ENCODE data around the gene NKD1.

NKD1 gene

DNA sequence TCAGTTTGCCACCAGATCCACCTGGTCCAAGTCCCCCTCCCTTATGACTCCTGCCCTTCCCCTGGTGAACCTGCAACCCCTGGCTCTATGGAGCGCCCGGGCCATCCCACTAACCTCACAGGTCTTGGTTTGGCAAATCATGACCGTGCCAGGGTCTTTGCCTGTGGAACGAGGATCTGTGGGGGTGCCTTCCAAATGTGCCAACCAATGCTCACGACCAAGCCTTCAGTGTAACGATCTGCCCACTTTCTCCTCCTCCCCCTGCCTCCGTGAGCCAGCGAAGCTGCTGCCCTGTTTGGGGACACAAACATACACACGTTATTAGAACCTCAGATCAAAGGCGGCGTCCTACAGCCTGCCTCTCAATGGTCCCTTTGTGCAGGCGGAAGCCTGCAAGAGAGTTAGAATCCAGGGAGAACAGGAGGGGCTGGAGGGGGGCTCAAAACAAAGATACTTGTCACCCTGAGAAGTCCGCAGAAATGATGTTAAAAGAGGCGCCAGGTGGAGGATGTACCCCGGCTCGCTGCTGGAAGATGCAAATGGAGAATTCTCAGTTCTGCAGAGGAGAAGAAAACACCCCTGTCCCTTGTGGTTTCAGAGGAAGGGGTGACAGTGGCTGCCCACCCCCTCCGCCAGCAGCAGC is 9.0 kb upstream of the NKD1 start:
- DNase-seq = no peak

DNA sequence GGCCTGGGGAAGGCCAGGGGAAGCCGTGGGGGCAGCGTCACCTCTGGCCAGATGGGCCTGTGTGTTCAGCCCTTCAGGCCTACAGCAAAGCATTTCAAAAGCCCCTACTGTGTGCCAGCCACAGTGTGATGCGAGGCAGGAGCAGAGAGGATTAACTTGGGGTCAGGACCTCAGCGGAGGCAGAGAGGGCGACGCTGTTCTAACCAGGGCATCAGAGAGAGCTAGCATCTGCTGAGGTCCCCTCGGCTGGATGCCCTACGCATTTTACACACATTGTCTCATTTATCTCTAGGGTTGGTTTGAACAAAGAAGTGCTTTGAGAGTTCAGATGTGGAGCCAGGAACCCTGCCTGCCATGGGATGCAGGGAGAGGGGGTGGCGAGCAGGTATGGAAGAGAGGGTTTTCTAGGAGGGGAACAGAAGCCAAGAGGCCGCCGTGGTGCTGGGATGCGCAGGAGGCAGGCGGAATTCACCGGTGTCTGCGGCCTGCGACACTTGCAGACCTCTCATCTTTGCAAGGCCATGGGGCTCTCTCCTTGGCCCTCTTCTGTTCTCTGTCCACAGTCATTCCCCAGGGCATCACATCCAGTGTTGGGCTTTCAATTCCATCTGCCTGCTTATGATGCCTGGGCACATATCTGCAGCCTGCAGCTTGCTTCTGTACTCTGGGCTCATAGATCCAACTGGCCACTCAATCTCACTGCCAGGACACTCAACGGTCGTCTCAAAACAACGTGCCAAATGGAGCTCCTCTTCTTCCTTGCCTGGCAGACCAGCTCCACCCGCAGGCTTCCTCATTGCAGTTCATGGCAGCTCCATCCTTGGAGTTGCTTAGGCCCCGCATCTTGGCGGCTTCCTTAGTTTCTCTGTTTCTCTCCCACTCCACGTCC is 8.1 kb upstream of the NKD1 start:
- DNase-seq = no peak

DNA sequence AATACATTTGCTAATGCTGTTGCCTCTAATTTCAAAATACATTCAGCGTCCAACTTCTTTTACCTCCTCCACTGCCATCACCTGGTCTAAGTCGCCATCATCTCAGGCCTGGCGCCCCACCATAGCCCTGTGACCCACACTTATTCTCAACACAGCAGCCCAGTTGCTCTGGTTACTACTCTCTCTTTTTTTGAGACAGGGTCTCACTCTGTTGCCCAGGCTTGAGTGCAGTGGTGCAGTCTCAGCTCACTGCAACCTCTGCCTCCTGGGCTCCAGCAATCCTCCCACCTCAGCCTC is 7.5 kb upstream of the NKD1 start:
- DNase-seq = no peak

DNA sequence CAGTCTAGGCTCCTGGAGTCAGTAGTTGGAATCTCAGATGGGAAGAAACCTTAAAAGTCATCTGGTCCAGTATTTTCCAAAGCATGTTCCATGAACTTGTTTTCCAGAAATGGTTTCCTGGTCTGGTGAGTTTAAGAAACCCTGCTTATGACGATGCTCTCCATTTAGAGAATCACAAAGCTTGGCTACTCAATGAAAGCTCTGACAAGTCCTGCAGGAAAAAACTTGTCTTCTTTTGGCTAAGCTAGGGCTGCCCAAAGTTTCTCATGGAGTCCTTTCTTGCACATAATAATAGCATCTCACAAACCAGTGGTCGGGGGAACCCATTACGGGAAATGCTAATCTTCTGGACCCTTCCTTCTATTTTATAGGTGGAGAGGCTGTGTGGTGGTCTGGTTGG is 5.5 kb upstream of the NKD1 start:
- DNase-seq = no peak

DNA sequence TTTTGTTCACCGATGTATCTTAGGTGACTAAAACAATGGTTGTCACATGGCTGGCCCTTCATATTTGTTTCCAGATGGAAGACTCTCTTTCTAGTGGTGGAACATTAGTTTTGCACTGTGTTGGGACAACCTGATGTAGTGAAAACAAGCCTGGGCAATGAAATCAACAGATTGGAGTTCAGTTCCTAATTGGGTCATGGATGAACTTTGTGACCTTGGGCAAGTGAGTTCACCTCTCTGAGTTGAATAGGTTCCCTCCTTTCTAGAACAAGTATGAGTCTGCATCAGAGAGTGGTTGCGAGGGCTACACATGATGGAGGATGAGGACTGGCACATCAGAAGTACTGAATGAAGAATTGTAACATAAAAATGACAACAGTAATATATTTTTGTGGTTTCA is 2.1 kb upstream of the NKD1 start:
- no peak for DNase-seq

DNA sequence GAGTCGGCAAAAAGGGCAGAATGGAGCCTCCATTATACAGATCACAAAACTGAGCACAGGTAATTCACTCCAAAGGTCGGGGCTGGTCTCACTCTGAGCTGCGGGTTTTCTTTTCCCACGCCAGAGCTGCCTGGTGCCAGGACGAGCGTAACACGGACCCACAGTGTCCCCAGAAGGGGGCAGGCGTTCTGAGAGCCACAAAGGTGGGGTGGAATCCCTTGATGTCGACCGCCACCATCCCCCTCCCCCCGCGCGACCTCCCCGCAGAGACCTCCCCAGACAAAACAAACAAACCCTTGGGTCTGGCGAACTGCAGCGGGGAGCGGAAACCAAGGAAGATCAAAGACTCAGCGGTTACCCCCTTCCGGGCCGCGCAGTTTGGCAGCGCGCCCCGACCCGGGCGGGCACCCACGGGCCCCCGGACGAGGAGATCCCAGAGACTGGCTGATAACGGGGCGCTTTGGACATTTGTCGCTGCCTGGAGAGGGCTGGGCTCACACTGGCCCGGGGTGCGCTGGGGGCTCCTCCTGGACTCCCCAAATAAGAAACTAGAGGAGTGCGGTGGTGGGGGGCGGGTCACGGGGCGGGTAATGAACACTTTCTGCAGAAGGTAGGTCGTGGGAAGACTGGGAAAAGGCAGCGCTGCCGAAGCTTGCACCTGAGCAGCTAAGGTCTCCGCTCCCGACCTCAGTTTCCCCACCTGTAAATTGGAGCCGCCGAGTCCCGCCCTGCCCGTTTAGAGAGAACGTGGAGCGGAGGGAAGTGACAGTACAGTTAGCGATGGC is 664 bp upstream of the NKD1 start:
- peak; percentile 92 for DNase-seq

DNA sequence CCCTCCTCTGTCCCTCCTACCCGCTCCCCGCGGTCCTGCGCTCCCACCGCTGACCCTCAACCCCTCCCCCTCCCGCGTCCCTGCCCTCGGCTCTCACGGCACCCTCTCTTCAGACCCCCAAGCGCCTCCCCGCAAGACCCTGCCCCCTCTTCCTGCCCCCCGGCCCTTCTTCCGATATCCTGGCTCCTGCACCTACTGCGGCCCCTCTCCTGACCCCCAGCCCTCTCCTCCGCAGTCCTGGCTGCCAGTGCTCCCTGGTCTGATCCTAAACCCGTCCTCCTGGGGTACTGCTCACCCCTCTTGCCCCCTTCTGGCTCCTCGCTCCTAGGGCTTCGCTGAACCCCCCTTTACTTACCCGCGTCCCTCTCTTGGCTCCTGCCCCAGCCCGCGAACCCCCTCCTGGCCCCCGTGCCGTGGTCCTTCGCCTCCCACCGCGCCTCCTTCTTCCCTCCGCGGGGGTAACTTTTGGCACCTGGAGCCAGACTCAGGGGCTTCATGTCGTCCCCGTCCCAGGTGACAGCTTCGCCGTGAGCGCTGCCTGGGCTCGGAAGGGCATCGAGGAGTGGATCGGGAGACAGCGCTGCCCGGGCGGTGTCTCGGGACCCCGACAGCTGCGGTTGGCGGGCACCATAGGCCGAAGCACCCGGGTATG is 839 bp downstream of the NKD1 start:
- no peak for DNase-seq

DNA sequence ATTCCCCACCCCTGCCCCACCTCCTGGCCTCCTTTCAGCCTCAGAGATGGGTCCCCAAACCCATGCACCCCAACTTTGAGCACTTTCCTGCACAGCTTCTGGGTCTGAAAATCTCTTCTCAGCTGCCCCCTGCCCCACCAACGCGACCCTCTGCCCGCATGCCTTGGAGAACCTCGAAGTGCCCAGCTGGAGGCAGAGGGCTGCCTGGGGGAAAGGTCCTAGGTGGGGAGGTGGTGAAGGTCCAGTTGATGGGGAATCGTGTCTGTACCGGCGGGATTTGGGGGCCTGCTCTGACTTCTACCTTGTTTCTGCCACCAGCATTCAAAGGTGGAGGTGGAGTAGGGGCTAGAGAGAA is 1.3 kb downstream of the NKD1 start:
- DNase-seq = no peak

DNA sequence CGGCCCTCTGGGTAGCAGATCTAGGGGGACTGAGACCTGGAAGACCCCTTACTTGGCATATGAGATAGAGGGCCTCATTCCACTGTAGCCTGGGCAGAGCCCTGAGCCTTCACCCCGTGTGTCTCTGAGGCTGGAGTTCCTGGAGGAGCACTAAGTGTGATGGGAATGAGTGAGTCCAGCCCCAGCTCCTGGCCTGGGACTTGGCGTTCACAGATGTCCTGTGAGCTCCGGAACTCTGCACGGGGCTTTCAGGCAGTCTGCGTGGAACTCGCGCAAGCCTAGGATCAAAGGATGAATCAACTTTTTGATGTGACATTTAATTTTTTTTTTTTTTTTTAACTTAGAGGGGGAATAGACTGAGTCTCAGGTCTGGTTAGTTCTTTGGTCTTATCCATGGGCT is 1.8 kb downstream of the NKD1 start:
- no peak for DNase-seq

DNA sequence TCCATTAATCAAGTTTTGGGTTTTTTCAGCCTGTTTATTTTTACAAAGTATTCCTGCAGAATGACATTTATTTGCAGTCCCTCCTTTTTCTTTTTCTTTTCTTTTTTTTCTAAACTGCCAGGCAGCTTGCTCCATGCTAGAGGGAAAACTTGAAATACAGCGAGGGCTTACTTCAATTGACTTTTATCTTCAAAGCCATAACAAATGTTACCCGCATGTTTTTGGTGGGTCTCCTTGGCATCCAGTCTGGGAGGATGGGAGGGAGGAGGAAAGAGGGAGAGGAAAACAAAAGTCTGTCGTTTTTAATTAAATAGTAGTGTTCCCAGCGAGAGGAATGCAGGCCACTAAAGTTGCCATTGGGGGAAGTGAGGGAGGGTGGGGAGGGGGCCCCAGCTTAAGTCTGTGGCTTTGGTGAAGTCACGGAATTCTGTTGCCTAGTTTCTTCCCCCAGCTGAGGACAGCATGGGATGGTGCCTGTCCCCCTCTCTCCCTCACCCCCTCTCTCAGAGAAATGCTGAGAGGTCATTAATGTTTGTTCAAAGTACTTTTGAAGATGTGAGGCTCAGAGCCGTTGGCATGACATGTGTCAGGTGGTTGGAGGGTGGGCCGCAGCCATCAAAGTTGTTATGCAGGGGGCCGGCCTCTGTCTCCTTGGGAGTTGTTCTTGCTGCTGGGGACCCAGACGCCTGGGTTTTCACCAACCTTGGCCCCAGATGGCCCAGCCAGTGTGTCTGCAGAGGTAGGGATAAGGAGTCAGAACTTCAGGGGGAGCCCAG is 2.9 kb downstream of the NKD1 start:
- DNase-seq = no peak

DNA sequence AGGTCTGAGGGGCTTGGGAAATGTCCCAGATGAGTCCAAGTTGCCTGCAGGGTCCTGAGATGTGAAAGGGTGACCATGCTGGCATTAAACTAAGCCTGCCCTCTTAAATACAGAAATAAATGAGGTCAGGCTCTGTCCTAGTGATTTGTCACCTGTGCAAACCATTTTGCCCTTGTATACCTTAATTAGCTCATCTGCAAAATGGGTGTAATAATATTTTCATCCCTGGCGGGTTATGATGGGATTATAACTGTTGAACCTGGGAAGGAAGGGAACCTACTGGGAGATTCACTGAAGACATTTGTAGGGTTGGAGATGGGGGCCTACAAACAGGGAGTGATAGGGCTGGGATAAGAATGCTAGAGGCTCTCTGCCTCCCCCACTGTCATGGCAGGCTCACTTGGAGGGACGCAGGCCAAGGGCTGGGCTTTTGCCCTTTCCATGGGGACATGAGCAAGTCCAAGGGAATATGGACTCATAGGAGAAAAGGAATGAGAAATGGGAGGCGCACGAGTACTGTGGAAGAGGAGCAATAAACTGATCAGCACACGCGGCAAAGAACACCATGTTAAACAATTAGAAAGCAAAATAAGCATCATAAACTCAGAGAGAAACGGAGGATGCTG is 4.4 kb downstream of the NKD1 start:
- no peak for DNase-seq

DNA sequence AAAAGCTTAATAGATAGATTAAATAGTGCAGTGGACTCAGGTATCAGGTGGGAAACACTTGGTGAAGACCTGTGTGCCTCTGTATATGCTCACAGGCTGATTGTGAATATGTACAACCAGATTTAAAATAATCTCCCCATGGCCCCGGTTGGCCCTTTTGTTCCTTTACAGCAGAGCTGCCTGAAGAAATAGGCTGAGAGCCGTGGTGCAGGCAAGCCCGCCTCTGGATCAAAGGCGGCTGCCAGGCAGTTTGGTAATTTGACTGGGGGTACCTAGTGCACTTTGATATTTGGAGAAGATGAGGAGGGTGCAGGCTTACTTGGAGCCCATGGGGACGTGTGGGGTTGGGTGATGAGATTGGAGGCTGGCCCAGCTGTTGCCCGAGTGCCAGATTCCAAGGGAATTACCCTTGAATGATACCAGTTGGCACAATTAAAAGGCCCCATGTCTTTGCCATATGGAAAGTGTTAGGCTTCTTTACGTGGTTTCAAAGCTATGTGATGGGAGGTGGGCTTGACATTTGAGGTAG is 5.0 kb downstream of the NKD1 start:
- no peak for DNase-seq

DNA sequence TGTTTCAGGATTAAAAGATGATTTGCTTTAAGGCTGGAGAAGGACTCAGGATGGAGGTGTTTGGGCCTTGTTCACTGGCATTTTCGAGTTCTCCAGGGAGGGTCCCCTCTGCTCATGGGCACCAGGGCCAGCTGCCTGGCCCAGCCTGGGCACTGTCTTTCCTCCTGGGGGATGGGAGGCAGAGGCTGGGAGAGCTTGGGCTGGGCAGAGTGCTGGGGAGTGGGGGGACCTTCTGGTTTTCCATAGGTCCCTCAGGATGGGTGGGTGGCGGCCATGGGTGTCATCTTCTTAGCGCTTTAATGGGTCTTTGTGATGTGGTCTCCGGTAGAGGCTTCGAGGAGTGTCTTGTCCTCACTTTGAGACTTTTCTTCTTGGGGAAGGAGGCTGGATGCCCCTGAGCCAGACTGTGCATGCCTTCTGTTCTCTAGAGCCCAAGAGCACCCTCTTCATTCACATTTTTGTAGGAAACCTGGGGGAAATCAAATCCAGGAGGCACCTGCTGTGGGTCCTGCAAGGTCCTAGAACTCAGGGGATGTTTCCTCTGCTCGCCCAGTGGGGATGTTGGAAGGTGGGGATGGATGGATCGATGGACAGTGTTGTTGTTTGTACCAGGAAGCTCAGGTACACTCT is 5.7 kb downstream of the NKD1 start:
- DNase-seq = no peak

DNA sequence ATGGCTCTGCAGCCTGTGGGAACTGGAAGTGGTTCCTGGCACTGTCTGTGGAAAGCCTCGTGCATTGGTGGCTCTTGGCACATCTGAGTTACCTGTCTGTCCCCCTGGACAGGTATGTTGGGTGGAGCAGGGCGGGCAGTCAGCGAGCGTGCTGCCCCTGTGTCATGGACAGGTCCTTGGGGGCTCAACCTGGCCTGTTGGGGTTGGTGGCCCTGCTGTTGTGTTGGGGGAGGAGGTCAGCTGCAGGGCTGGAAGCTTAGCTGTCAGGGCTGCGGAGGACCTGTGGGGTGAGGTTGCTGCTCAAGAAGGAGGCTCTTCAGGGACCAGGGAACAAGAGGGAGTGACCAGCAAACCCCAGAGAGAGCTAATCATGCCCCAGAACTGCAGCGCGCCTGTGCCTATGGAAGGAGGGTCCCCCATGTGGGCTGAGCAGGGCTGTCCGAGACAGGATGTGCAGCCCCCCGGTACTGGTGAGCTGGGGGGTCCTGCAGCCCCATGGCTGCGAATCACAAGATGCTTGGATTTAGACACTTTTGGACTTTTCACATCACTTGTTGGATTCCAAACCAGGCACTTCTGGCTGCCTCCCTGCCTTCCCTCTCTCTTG is 7.2 kb downstream of the NKD1 start:
- no peak for DNase-seq

DNA sequence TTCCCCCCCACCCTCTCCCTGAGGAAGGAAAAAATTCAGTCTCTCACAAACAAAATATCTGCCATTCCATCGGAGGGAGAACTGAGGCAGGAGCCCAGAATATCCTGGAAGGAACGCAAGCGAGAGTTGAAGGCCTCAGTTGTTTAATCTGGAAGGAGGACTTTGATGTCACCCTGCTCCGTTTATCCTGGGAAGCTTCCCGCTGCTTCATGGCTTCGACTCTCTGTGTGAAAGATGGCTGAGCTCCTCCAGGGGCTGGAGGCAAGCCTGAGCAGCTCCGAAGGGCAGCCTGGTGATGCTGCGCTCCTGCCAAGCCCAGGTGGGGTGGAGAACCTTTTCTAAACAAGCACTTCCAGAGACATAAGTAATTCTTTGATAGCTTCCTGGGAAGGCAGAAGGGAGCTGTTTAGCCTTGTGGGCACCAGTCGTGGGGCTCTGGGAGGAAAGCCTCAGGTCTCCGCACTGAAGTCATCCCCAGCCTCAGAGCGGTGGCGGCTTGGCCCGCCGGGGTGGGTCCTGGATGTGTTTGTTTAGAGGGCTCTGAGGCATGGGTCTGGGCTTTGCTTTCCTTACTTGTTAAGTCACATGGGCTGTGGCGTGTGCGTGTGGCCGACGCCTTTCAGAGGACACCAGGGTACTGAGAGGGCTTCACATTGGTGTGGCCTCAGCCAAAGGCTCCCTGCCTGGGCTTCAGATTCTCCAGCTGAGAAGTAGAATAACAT is 7.9 kb downstream of the NKD1 start:
- no peak for DNase-seq

DNA sequence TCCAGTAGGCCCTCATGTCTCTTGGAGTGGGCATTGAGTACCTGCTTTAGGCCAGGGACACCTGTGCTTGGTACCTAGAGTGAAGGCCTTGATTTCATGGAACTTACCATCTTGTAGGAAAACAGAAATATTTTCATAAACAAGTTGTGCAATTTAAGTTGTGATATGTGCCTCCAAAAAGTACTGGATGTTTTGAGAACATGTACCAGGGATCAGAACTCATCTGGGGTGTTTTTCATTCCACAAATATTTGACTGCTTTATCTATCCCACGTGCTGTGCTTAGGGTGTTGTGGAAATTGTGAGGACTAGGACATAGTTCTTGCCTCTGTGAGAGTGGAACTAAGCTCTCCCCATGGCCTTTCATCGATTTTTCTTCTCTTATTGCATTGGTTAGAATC is 8.8 kb downstream of the NKD1 start:
- DNase-seq = no peak

DNA sequence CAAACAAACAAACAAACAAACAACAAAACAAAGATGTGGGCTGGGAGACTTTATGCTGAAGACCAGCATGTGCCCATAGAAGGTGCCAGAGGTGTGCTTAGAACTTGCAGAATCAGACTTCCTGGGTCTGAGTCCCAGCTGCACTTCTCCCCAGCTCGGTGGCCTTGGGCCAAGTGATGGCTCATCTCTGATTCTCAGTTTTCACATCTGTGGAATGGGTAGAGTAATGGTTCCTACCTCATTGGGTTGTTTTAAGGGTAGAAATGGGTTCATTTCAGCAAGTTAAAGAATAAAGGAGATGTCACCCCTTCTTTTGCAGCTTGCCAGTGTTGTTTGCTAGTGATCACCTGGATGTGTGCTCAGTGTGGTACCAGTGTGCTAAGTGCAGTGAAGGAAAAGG is 10.7 kb downstream of the NKD1 start:
- DNase-seq = no peak

DNA sequence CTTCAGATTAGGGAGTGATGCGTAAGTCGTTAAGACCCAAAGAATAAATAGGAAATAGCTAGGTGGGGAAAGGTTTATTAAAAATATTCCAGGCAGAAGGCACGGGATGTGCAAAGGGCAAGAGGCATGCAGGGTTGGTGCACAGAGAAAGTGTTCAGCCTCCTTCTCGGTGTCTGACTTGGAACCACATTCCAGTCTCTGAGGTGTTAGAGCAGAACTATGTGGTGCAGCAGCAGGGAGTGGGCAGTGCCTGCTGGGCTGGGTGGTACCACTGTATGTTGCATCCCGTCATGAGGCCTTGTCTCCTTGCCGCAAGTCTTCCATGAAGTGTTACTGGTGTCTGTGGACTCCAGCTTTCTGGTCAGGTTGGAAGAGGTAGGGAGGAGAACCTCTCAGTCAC is 11.1 kb downstream of the NKD1 start:
- DNase-seq = no peak

DNA sequence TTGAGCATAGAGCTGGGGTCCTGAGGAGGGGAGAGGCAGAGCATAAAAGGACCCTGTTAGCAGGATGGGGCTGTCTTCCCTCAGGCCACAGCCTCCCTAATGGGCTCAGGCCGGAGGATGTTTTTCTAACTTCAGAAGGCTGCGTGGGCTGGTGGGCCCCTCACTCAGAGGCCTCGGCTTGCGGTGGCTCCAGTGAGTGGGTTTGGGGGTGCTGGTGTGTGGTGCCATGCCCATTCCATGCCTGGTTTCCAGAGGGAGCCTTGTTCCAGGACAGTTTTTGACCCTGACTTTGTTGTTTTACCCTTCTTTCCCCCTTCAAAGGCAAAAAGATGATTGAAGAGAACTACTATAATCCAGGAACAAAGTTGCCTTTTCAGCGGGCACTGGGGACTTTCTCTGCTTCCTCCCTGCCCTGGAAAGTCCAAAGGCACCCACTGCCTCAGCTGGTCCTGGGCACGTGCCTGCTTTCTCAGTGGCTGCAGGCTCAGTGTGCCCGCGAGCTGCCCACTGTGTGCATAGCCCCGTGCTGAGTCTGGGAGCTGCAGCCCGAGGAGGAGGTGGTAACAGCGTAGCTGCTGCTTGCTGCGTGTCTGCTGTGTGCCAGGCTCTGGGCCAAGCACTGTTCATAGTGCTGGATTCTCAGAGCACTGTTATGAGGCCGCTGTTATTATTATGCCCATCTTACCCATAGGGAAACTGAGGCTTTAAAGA is 11.8 kb downstream of the NKD1 start:
- DNase-seq = no peak
